Tongue (tissue), 2 donors: Measurements from ENCODE around the gene CC2D1A. TPM values are rescaled to one million over a fixed set of nuclear protein-coding genes. Genes with fewer than 3 reads are reported as not detected.

ENCODE experiments used
- DNase-seq: peaks from one replicate; pipeline ENCODE4 v3.0.0-alpha.2; 2015
- total RNA-seq: library from RNA; depleted of rRNA; stranded (reverse); fragments of >200 nt; gene quantifications from one replicate; pipeline ENCODE4 v1.2.3, GENCODE V29; 2014

Gene CC2D1A
- total RNA-seq, 1 donor from 2014 or later = 11.9 TPM

GRCh38 chr19:13937479-13938300 lies 31.7 kb downstream of the CC2D1A start:
- DNase-seq = no peak

- peak; percentile 47 for DNase-seq
Observed at GRCh38 chr19:13938301-13939064, 32.5 kb downstream of the CC2D1A start, which contains the start of gene PODNL1. Gene PODNL1, minus strand, starts transcription at chr19:13938417. Its CDS starts 236 bp downstream, at chr19:13938181.

GRCh38 chr19:13942023-13942684 lies 36.2 kb downstream of the CC2D1A start:
- no peak for DNase-seq

GRCh38 chr19:13946414-13946813 lies 40.4 kb downstream of the CC2D1A start:
- DNase-seq = no peak

- DNase-seq = no peak
Observed at GRCh38 chr19:13951043-13951442, 45.0 kb downstream of the CC2D1A start.

- no peak for DNase-seq
Observed at GRCh38 chr19:13951799-13952153, 45.8 kb downstream of the CC2D1A start.

- peak; percentile 100 for DNase-seq
Observed at GRCh38 chr19:13952154-13952930, 46.3 kb downstream of the CC2D1A start, which contains the start of gene DCAF15. Gene DCAF15, plus strand, starts transcription at chr19:13952509. Its CDS starts 4 bp downstream, at chr19:13952513.

- peak; percentile 37 for DNase-seq
Observed at GRCh38 chr19:13952931-13953531, 47.0 kb downstream of the CC2D1A start.

- DNase-seq = no peak
Observed at GRCh38 chr19:13954185-13954584, 48.2 kb downstream of the CC2D1A start.

GRCh38 chr19:13955662-13956364 lies 49.8 kb downstream of the CC2D1A start:
- DNase-seq = no peak

- no peak for DNase-seq
Observed at GRCh38 chr19:13956365-13956744, 50.4 kb downstream of the CC2D1A start.

- no peak for DNase-seq
Observed at GRCh38 chr19:13957051-13957450, 51.0 kb downstream of the CC2D1A start.

GRCh38 chr19:13958043-13958442 lies 52.0 kb downstream of the CC2D1A start:
- DNase-seq = no peak

GRCh38 chr19:13959141-13959961 lies 53.4 kb downstream of the CC2D1A start:
- DNase-seq = no peak

GRCh38 chr19:13959962-13960862 lies 54.2 kb downstream of the CC2D1A start:
- no peak for DNase-seq

GRCh38 chr19:13960863-13961784 lies 55.1 kb downstream of the CC2D1A start:
- DNase-seq = no peak

- DNase-seq = peak; percentile 61
Observed at GRCh38 chr19:13961826-13962698, 56.1 kb downstream of the CC2D1A start.
